Measurements from ENCODE around the gene PGLYRP2.

Gene PGLYRP2

DNA sequence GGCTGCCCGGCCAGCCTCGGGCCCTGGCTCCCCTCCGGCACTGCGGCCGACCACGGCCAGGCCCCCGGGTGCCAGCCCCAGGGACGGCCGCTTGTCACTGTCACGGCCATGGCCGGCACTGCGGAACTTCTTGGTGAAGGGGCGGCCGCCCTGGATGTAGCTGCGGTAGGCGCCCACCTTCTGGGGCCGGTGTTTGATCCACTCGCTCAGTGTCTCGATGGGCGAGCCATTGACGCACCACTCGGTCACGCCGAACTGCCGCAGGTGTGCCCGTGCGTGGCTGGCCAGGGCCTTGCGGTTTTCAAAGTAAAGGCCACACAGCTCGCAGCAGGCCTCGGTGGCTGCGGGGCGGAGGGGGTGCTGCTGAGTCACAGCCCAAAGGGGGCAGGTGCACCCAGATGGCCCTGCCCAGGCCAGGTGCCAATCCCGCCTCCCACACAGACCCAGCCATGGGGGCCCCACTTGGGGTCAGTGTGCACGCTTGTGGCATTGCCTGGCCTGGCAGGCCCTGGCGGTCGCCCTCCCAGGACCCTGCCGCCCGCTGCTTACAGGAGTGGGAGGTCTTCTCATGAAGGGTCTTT lies 54.5 kb downstream of the PGLYRP2 start:
- no peak for DNase-seq (ENCODE audit: low read depth)

DNA sequence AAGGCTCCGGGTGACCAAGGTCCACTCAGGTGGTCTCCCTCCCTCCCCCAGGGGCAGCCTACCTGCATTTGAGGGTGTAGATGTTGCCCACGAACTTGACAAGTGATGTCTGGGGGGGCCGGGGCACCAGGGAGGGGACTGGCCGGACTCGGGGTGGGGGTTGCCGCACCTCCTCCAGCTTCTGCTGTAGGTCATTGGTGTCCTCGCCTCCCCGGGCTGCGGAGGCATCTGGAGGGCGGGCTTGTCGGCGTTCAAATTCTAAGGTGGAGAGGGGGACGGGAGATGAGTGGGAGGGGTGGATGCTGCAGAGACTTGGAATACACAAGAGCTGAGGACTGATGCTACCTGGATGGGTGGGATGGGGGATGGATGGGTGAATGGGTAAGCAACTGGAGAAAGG lies 55.2 kb downstream of the PGLYRP2 start:
- DNase-seq (ENCODE audit: low read depth), result no peak

DNA sequence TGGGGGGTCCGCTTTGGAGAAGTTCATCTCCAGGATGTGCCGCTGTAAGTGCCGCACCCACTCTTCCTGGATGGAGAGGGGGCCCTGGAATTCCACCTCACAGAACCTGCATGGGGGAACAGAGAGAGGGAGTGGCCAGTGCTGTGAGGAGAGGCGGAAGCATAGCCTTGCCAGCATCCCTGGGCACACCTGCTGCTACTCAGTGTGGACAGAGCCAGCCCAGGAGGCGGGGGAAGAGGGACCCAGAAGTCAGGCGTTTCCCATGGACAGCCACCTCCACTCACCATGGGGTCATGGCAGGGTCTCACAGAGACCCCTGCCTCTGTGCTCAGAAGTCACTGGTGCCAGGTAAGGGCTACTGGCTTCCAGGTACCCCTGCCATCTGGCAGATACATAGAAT lies 56.2 kb downstream of the PGLYRP2 start:
- DNase-seq (ENCODE audit: low read depth), result no peak

DNA sequence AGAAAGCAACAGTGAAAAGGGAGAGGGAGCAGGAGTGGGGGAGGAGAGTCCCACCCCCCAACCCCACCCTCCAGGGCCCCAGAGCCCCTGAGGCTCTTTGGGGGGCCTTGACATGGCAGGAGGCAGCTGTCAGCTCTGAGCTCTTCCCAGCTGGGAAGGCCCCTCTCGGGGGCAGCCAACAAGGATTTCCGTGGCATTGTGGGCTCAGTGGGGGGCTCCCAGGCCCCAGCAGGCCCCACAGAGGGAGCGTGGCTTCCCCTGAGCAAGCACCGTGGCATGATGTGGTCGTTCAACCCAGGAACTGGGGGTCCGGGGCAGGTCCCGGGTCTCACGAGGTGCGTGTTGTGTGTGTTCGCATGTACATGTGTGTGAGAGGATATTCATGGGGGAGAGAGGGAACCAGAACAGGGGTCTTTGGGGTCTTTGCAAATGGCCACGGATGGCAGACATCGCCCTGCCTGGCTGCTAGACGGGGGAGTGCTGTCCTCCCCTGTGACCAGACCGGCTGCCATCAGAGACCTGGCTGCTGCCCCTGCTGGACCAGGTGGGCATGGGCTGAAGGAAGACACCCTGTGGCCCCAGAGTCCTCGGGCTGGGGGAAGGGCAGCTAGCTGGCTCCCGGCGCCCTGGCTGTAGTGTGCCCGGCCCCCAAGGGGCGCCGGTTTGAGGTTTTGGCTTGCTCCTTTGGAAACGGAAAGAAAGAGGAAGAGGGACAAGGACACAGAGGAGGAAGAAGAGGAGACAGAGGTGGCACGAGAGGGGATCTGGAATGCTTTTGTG lies 56.8 kb downstream of the PGLYRP2 start:
- DNase-seq (ENCODE audit: low read depth), result no peak

DNA sequence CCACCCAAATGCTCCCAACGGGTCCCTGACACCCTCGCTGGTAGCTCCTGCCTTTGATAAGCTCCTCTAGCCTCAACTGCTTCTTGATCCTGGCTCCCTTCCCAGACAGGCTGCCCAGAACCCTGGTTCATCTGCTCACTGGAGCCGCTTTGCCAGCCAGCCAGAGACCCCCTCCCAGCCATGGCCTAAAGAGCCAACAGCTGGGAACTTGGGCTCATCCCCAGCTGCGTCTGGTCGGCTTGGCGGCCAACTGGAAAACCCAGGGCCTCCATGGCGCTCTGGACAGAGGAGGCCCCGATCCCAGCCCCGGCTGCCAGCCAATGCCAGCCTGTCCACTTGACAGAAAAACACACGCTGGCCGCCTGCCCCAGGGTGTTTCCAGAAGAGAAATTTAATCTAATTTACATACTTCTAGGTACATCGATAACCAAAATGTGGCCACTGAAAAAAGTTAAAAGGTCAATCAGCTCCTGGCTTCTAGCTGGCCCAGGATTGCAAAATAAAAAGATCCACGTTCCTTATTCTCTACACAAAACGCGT lies 57.5 kb downstream of the PGLYRP2 start:
- no peak for DNase-seq (ENCODE audit: low read depth)

DNA sequence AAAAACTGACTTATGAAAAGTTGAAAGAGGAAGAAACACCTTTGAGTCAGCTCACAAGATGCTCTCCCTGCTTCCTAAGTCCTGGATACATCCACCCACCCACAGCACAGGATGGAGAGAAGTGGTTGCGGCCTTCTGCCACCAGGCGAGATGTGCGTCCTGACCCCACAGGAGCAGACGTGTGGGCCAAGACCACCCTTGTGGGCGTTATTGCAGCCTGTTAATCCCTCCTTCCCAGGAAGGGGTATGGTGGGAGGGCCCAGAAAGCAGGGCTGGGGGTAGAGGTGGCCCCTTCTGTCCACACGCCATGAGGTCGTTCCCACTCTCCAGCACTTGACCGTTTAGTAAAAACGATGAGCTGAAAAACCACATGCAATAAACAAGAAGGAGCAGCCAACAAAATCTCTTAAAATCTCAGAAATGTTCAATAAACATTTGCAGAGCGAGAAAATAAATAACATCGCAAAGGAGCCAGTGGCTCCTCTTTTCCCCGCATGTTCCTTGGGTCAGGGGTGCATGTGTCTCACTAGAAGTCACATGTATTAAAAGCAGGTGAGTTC lies 58.1 kb downstream of the PGLYRP2 start:
- DNase-seq (ENCODE audit: low read depth), result no peak

DNA sequence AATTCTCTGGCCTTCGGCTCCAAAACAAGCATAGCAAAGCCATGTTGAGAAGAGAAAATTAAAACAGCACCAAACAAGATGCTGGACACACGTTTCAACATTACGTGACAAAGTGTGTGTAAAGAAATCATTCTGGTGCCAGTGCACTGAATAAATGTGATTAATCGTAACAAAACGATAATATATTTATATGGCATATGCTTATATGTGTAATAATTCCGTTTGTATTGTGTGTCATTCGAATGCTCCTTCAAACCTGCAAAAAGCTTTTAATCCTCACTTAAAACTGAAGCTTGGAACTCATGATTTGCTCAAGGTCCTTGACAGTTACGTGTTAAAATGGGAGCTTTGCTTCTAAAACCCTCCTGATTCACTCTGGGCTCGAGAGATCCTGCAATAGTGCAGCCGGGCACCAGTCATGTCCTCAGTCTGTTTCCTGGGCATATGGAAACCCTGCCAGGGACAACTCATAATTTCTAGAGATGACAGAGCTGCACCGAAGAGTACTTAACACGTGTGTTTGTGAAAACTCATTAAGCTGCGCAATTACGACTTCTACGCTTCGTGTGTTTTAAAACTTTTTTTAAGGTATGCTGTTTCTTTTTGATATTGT lies 59.8 kb downstream of the PGLYRP2 start:
- no peak for DNase-seq (ENCODE audit: low read depth)
